GM12801 (cell line): ENCODE results near the gene PIK3R5.

Experiments
- CTCF ChIP-seq: IDR thresholded peaks from one replicate; pipeline ENCODE4 v1.5.1; 2011; ENCODE audit warnings: control low read depth; ENCODE audit not compliant: insufficient read length; ENCODE audit errors: extremely low read depth

PIK3R5 gene

DNA sequence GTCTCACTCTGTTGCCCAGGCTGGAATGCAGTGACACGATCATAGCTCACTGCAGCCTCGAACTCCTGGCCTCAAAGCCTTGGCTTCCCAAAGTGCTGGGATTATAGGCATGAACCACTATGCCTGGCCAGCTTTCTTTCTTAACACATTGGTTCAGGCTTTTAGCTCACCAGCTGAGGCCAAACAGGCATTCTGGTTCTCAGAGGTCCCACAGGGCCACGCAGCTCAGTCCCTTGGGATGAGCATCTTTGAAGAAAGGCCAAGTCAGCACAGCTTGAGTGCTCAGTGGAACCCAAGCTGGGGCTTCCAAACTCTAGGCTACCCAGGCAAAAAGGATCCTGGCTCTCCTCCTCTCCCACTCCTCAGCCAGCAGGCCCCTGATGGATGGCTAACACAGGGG is 2.5 kb downstream of the PIK3R5 start:
- TF ChIP-seq CTCF, result no peak

- no peak for TF ChIP-seq CTCF
These were observed 3.7 kb downstream of the PIK3R5 start for GRCh38 chr17:8961829-8962228.

DNA sequence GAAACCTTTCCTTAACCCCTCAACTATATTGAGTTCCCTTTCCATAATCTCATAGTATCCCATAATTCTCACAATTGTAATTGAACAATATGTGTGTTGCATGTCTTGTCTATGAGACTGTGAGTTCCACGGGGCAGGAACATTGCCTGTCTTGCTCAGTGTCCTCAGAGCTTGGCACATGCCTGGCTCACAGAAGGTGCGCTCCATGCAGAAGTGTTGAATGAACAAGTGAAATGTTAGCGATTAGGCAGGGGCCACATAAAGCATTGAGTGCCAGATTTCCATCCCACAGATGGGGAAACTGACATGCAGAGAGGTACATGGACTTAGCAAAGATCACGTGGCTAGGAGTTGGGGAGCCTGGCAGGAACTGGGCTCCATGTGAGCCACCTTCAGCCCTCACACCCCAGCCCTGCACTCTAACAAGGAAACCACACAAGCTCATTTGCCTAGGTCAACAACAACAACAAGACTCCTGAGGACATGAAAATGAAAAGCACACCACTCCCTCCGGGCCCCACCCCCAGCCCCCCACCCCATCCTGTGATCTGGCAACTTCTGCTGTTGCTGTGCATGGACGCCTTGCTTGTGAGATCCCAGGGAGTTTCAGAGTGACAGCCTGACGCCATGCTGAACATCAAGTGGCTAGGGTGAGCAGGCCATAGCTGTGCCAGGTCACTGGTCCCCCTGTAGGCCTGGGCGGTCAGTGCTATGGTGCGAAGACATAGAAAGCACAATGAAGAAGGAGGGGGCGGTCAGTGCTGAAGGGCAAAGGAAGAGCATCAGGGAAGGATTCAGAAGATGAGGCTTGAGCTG is 5.0 kb downstream of the PIK3R5 start:
- no peak for TF ChIP-seq CTCF

DNA sequence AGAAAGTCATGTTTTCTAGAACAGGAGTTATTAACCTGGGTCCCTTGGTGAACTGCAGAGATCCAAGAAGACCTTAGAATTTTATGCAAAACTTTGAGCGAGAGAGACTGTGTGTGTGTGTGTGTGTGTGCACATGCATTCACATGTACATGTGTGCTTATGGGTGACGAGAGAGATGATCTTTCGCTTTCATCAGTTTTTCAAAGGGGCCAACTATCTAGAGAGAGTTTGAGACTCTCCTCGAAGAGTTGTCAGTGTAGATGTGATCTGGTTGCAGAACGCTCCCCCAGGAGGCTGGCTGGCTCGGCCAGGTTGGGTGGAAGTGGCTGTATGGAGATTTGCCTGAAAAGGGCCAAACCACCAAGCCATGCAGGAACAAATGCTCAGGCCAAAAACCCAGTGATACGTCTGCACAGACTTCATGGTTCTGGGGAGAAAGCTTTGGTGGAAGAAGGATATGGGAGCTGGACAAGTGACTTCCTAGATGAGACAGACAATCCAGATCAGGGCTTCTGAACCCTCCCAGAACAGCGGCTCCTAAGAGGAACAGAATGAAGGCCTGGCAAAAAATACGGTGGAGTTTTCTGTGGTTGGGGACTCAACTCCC is 6.1 kb downstream of the PIK3R5 start:
- no peak for TF ChIP-seq CTCF

DNA sequence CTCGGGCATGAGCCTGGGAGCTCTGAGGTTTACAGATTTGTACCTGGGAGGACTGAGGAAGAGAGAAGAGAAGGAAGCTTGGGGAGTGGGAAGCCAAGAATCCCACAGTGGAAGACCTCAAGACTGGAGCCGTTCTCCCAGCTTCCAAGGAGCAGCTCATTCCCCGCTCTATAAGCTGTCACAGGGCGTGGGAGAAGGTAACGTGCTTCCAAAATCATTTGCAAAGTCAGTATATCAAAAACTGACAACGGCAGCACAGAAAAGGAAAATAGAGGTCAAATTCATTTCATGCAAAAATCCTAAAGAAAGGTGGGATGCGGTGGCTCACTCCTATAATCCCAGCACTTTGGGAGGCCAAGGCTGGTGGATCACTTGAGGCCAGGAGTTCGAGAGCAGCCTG is 7.8 kb downstream of the PIK3R5 start:
- TF ChIP-seq CTCF, result no peak

DNA sequence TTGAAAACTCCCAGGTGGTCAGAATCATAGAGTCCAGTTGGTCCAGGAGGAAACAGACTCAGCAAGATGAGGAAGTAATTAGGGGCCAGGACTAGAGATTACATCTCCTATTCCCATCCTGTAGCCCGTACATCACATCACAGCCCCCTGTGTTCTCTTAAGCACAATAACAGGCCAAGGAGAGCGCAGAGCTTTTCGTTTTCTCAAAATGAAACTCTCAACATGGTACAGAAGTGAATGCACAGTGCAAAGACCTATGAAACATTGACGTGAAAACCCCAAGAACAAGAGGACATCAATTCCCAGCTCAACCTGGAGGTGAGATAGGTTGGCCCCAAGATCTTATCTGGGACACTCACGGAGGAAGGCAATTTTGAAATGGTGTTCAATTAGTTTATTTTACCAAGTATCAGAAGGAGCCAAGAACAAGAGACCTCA is 9.0 kb downstream of the PIK3R5 start:
- no peak for TF ChIP-seq CTCF

DNA sequence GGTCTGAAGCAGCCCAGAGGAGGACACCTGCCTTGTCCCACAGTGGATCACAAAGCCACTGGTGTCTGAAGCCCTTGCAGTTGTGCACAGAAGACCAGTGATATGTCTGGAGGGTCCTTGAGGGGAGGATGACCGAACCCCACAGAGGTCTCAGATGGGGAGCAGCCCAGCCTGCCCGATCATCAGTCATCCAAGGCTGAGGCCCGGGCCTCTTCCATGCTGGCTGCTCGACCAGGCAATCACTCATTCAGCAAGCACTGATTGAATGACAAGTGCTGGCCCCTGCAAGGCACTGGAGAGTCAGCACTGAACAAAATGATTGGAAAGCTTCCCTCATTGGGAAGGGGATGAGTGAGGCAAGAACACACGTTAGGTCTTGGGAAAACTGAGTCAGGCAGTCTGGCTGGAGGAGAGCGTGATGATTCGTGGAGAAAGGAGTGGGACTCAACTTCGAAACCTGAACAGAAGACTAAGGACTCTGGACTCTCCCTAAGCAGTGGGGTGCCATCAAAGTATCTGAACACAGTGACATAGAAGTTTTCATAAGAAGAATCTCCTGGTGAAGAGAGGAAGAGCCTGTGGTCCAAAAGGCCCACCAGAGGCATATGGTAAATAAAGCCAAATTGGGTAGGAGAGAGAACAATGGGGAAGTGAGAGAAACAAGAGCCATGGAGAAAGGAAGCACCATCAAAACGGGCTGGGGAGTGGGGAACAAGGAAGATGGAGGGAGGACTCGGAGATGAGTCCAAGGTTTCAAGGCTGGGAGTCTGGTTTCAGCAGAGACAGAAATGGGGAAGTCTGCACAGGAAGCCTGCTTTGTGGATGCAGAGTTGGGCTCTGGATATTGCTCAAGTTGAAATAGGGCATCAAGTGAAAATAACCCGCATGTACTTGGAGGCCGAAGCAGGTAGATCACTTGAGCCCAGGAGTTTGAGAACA is 10.2 kb downstream of the PIK3R5 start:
- TF ChIP-seq CTCF, result no peak
